Left lung (tissue), 10 donors: ENCODE data around the gene CNTROB. TPM values are rescaled to one million over a fixed set of nuclear protein-coding genes. Genes with fewer than 3 reads are reported as not detected.

ENCODE experiments used
- ATAC-seq: fragments of 200-7000 bp; cut with Tn5 transposase; one replicate; pipeline ENCODE4 v1.9.1; 2020; ENCODE audit warnings: moderate library complexity
- DNase-seq, 4 donors: peaks; one replicate each; pipeline ENCODE4 v3.0.0-alpha.2; 2013 to 2020
- H3K27ac ChIP-seq, 2 donors: fragments of 200-600 bp; sonication (generic) in 1 of 2; one replicate each; pipeline versions ENCODE4 v1.5.0 to v1.8.0; 2020 to 2021
- H3K27me3 ChIP-seq, 2 donors: fragments of 200-600 bp; sonication (generic) in 1 of 2; one replicate each; pipeline versions ENCODE4 v1.5.0 to v1.8.0; 2020 to 2021
- H3K36me3 ChIP-seq, 2 donors: fragments of 200-600 bp; sonication (generic) in 1 of 2; one replicate each; pipeline versions ENCODE4 v1.5.0 to v1.8.0; 2020 to 2021
- H3K4me1 ChIP-seq, 2 donors: fragments of 200-600 bp; one replicate each; pipeline ENCODE4 v1.8.0; 2021
- H3K4me3 ChIP-seq, 2 donors: fragments of 200-600 bp; sonication (generic) in 1 of 2; one replicate each; pipeline versions ENCODE4 v1.5.0 to v1.8.0; 2020 to 2021; ENCODE audit warnings: mild to moderate bottlenecking in 1 of 2
- H3K9me3 ChIP-seq, 2 donors: fragments of 200-600 bp; sonication (generic) in 1 of 2; one replicate each; pipeline versions ENCODE4 v1.5.0 to v1.8.0; 2020 to 2021
- CTCF ChIP-seq, 2 donors: fragments of 200-600 bp; sonication (generic) in 1 of 2; IDR thresholded peaks; one replicate each; pipeline versions ENCODE4 v1.5.0 to v1.8.0; 2021; ENCODE audit warnings: antibody characterized with exemption in 2 of 2
- intact Hi-C, 2 donors: fragments of 100-400 bp; cut with DNase I; formaldehyde crosslinking; loops; one replicate each; pipeline versions ENCODE4 v1.11.2 to v1.14.2; 2022
- polyA plus RNA-seq, 6 donors: library from polyadenylated mRNA; unstranded; fragments of 120-200 nt; gene quantifications; one replicate each; pipeline ENCODE4 v1.2.1, GENCODE V29; 2013; ENCODE audit not compliant: insufficient read length in 6 of 6
- total RNA-seq, 2 donors: library from RNA; stranded (reverse); fragmentation: NEBNext Ultra II Directional; extraction: Animal tissue kit (Norgen Biotek cat#: 25700); gene quantifications; one replicate each; pipeline ENCODE4 v1.2.1, GENCODE V29; 2021
- donor health status: DM: no; HTN: yes; CAD: no.
- donor health status: DM: no; HTN: no; CAD: no.

CNTROB gene
- total and polyA plus RNA-seq, 8 donors = 38.2 to 87.5 (median 80.0) TPM

GRCh38 chr17:7915611-7916384 is 16.2 kb upstream of the CNTROB start, which contains the start of gene RNF227:
TSS of gene RNF227 (minus strand) at chr17:7916289. CDS start at chr17:7916195, 94 bp downstream.
- H3K9me3 ChIP-seq = no peaks in the 10 kb centered on the region
- no peak for TF ChIP-seq CTCF (IDR thresholded peaks at IDR 0.05)
- no peaks in the 10 kb centered on the region for H3K27me3 ChIP-seq
- DNase-seq = peak; percentile 95 to 99 (median 96)
- peaks cover 0 to 17% of the 10 kb centered on the region in 2 donors for H3K36me3 ChIP-seq
- H3K4me3 ChIP-seq = peak within 1 kb of the TSS; percentile 53 to 76
- peak within 1 kb of the TSS; percentile 94 to 96 for H3K27ac ChIP-seq
- intact Hi-C loops = no loop called here
- peaks cover 16 to 26% of the 10 kb centered on the region in 2 donors for H3K4me1 ChIP-seq
- ATAC-seq = peak; percentile 88

- H3K36me3 ChIP-seq = peaks cover 0 to 12% of the 10 kb centered on the region in 2 donors
- H3K9me3 ChIP-seq = no peaks in the 10 kb centered on the region
- peak overlapping the region; percentile 52 to 76 for H3K4me3 ChIP-seq
- no peak for DNase-seq
- peak overlapping the region; percentile 94 to 96 for H3K27ac ChIP-seq
- peaks cover 16 to 26% of the 10 kb centered on the region in 2 donors for H3K4me1 ChIP-seq
- H3K27me3 ChIP-seq = no peaks in the 10 kb centered on the region
- intact Hi-C loops = no loop called here
- no peak for TF ChIP-seq CTCF (IDR thresholded peaks at IDR 0.05)
- no peak for ATAC-seq
Observed at GRCh38 chr17:7916385-7916682, 15.7 kb upstream of the CNTROB start.

GRCh38 chr17:7916808-7917207 is 15.2 kb upstream of the CNTROB start:
- ATAC-seq = peak; percentile 1
- intact Hi-C loops = no loop called here
- Histone ChIP-seq H3K36me3 (peaks cover 0 to 7% of the 10 kb centered on the region in 2 donors), H3K27ac (peak overlapping the region; percentile 94 to 96), H3K9me3 (no peaks in the 10 kb centered on the region), H3K27me3 (no peaks in the 10 kb centered on the region), H3K4me1 (peaks cover 16 to 26% of the 10 kb centered on the region in 2 donors), H3K4me3 (no peak overlapping the region)
- no peak for DNase-seq
- no peak for TF ChIP-seq CTCF (IDR thresholded peaks at IDR 0.05)

GRCh38 chr17:7922269-7922844 is 9.6 kb upstream of the CNTROB start:
- Histone ChIP-seq H3K36me3 (no peaks in the 10 kb centered on the region), H3K27me3 (no peaks in the 10 kb centered on the region), H3K4me3 (peak overlapping the region; percentile 27 to 43), H3K9me3 (no peaks in the 10 kb centered on the region), H3K27ac (peak overlapping the region; percentile 55 to 73), H3K4me1 (peaks cover 9 to 16% of the 10 kb centered on the region in 2 donors)
- DNase-seq (peak in 1 of 4 donors; percentile 55), ATAC-seq (no peak)
- intact Hi-C loops = no loop called here
- no peak for TF ChIP-seq CTCF (IDR thresholded peaks at IDR 0.05)

- Histone ChIP-seq H3K9me3 (no peaks in the 10 kb centered on the region), H3K4me1 (peaks cover 9 to 16% of the 10 kb centered on the region in 2 donors), H3K4me3 (peak overlapping the region; percentile 27 to 43), H3K27ac (peak overlapping the region; percentile 55 to 73), H3K36me3 (no peaks in the 10 kb centered on the region), H3K27me3 (no peaks in the 10 kb centered on the region)
- peak; percentile 99 for ATAC-seq
- peak; percentile 85 to 96 (median 90) for DNase-seq
- intact Hi-C loops = no loop called here
- no peak for TF ChIP-seq CTCF (IDR thresholded peaks at IDR 0.05)
Observed at GRCh38 chr17:7922845-7923628, 9.0 kb upstream of the CNTROB start.
